PC-3 (cell line): ENCODE results near the gene KIF25.

Experiments
- EZH2 ChIP-seq: fragments of 300-600 bp; sonication (generic); IDR thresholded peaks from one replicate; pipeline ENCODE4 v1.6.1; 2017; ENCODE audit warnings: antibody characterized with exemption, mild to moderate bottlenecking, low read length; ENCODE audit not compliant: unreplicated experiment
- EZH2phosphoT487 ChIP-seq: fragments of 300-600 bp; sonication (generic); IDR thresholded peaks from 2 replicates; pipeline ENCODE4 v1.6.1; 2018; ENCODE audit warnings: mild to moderate bottlenecking, antibody characterized with exemption, low read length, borderline replicate concordance
- TF ChIP-seq, protein P1 (sequence below): fragments of 300-600 bp; sonication (generic); conservative IDR thresholded peaks from 2 replicates; pipeline ENCODE4 v1.5.1; 2017; ENCODE audit warnings: antibody characterized with exemption, low read depth, mild to moderate bottlenecking, low read length

DNA sequence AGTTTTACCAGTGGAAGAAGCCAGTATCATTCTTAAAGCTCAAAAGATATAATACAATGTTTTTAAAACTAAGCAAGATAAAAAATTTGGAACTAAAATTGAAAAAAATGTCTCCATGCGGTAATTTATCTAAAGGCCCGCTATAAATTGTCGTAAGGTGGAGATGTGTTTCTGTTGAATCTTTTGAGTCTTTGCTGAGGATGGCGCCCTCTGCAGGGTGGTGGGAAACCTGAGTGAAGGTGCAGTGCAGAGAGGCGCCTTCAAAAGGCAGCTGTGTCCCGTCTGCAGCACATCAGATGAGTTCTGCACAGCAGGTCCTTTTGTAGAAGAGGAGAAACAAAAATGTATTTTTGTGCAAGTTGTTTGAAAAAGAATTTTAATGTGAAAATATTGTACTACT, 29.4 kb upstream of the KIF25 start:
- TF ChIP-seq, protein P1, sequence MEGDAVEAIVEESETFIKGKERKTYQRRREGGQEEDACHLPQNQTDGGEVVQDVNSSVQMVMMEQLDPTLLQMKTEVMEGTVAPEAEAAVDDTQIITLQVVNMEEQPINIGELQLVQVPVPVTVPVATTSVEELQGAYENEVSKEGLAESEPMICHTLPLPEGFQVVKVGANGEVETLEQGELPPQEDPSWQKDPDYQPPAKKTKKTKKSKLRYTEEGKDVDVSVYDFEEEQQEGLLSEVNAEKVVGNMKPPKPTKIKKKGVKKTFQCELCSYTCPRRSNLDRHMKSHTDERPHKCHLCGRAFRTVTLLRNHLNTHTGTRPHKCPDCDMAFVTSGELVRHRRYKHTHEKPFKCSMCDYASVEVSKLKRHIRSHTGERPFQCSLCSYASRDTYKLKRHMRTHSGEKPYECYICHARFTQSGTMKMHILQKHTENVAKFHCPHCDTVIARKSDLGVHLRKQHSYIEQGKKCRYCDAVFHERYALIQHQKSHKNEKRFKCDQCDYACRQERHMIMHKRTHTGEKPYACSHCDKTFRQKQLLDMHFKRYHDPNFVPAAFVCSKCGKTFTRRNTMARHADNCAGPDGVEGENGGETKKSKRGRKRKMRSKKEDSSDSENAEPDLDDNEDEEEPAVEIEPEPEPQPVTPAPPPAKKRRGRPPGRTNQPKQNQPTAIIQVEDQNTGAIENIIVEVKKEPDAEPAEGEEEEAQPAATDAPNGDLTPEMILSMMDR, result peak; percentile 63
- no peak for TF ChIP-seq EZH2
- no peak for TF ChIP-seq EZH2phosphoT487
